Heart right ventricle (tissue), 16 donors: ENCODE results near the gene NEK11. TPM values are rescaled to one million over a fixed set of nuclear protein-coding genes. Genes with fewer than 3 reads are reported as not detected.

Source experiments
- ATAC-seq, 8 donors: fragments of 200-7000 bp; cut with Tn5 transposase; one replicate each; pipeline ENCODE4 v1.9.1; 2020; ENCODE audit warnings: mild to moderate bottlenecking in 8 of 8, moderate library complexity in 8 of 8, moderate number of reproducible peaks in 1 of 8
- DNase-seq, 2 donors: peaks; one replicate each; pipeline ENCODE4 v3.0.0-alpha.2; 2020
- H3K27ac ChIP-seq, 10 donors: fragments of 200-600 bp; sonication (generic) in 2 of 10; one replicate each; pipeline versions ENCODE4 v1.5.0 to v1.8.0; 2020 to 2022; ENCODE audit warnings: mild to moderate bottlenecking in 3 of 10
- H3K27me3 ChIP-seq, 7 donors: fragments of 200-600 bp; one replicate each; pipeline ENCODE4 v1.8.0; 2021 to 2022; ENCODE audit warnings: mild to moderate bottlenecking in 2 of 7
- H3K36me3 ChIP-seq, 9 donors: fragments of 200-600 bp; sonication (generic) in 1 of 9; one replicate each; pipeline versions ENCODE4 v1.5.0 to v1.8.0; 2020 to 2022; ENCODE audit warnings: mild to moderate bottlenecking in 2 of 9
- H3K4me1 ChIP-seq, 9 donors: fragments of 200-600 bp; sonication (generic) in 1 of 9; one replicate each; pipeline versions ENCODE4 v1.5.0 to v1.8.0; 2020 to 2022; ENCODE audit warnings: mild to moderate bottlenecking in 4 of 9
- H3K4me3 ChIP-seq, 10 donors: fragments of 200-600 bp; sonication (generic) in 2 of 10; one replicate each; pipeline versions ENCODE4 v1.5.0 to v1.8.0; 2020 to 2022; ENCODE audit warnings: mild to moderate bottlenecking in 7 of 10, moderate library complexity in 2 of 10
- H3K9me3 ChIP-seq, 11 donors: fragments of 200-600 bp in 10 of 11; sonication (generic) in 2 of 11; one replicate each; pipeline versions ENCODE4 v1.5.0 to v1.8.0; 2013 to 2022; ENCODE audit warnings: mild to moderate bottlenecking in 2 of 11, control low read depth in 1 of 11, moderate library complexity in 1 of 11
- CTCF ChIP-seq, 9 donors: fragments of 200-600 bp; sonication (generic) in 2 of 9; IDR thresholded peaks; one replicate each; pipeline versions ENCODE4 v1.5.0 to v1.8.0; 2021 to 2022; ENCODE audit warnings: antibody characterized with exemption in 9 of 9, mild to moderate bottlenecking in 5 of 9, moderate library complexity in 1 of 9
- WGBS, 2 donors: extraction: QIAGEN DNeasy Blood & Tissue Kit; methylation state at CpG; one replicate each; pipeline ENCODE4 v1.1.7; 2013; ENCODE audit warnings: inconsistent platforms in 1 of 2; 5-methylcytosine and 5-hydroxymethylcytosine counted together
- intact Hi-C, 10 donors: fragments of 100-400 bp; cut with DNase I; formaldehyde crosslinking; loops; one replicate each; pipeline versions ENCODE4 v1.11.1 to v1.14.2; 2022
- polyA plus RNA-seq, 2 donors: library from polyadenylated mRNA; stranded (reverse); fragments of 200-250 nt; gene quantifications; one replicate each; pipeline ENCODE4 v1.2.3, GENCODE V29; 2013
- total RNA-seq, 10 donors: library from RNA; stranded (reverse); fragmentation: NEBNext Ultra II Directional in 3 of 10; extraction: Animal tissue kit (Norgen Biotek cat#: 25700) in 3 of 10; gene quantifications; one replicate each; pipeline versions ENCODE4 v1.2.1 to v1.2.4, GENCODE V29; 2021 to 2023
- donor health status: Arrhythmogenic right ventricular cardiomyopathy.
- donor health status: ischemic (EF 13 %, LVEDD 7.1; RV severe dilation, severe dysfunction).
- donor health status: healthy with polysubstance abuse.
- donor health status: DM: no; HTN: yes; CAD: no.
- donor health status: DM: no; HTN: no; CAD: no.
- donor health status: ischemic (EF 25% LVEDD 6.9; RV normal size, moderate dysfunction).
- donor health status: ischemic (EF 25% LVEDD 5.7; RV mildly dilated, moderate dysfunction).
- donor health status: healthy.
- donor health status: DM: yes; HTN: yes; CAD: no.
- donor health status: Ischemic cardiomyopathy.
- donor health status: ischemic (EF 35%, LVEDD 5.7; RV mildly dilated, moderate dysfunction).
- donor health status: nonischemic (EF 11% LVEDD 7.7; RV severe dilation, severe dysfunction).
- donor health status: DM: yes; HTN: yes; CAD: no.
- donor health status: PGD.
- donor health status: ischemic (EF 29% LVEDD 5.4; RV normal size, mild dysfunction).
- donor health status: nonischemic (EF 23%, LVEDD 6.1; RV moderate dilation, normal function).

The NEK11 gene
- total and polyA plus RNA-seq, 12 donors: 0.88 to 3.7 (median 1.9) TPM

GRCh38 chr3:131323014-131323413, 296.3 kb downstream of the NEK11 start:
- Histone ChIP-seq H3K27ac (no peak overlapping the region), H3K27me3 (no peaks in the 10 kb centered on the region), H3K36me3 (peaks cover 0 to 5% (median 0%) of the 10 kb centered on the region in 9 donors), H3K4me1 (peaks cover 0 to 8% (median 0%) of the 10 kb centered on the region in 9 donors), H3K9me3 (no peaks in the 10 kb centered on the region), H3K4me3 (no peak overlapping the region)
- intact Hi-C loops: no loop called here
- WGBS, 2 donors: 87% methylated on average over 3 of the region's 3 CpGs
- DNase-seq (no peak), ATAC-seq (no peak)
- no peak for TF ChIP-seq CTCF (IDR thresholded peaks at IDR 0.05)

GRCh38 chr3:131323792-131324191, 297.1 kb downstream of the NEK11 start:
- no peaks in the 10 kb centered on the region for H3K27me3 ChIP-seq
- peaks cover 0 to 5% (median 0%) of the 10 kb centered on the region in 9 donors for H3K36me3 ChIP-seq
- DNase-seq (no peak), ATAC-seq (no peak)
- no peaks in the 10 kb centered on the region for H3K9me3 ChIP-seq
- intact Hi-C loops: no loop called here
- TF ChIP-seq CTCF (IDR thresholded peaks at IDR 0.05): no peak
- 94 to 95% methylated on average over 2 of the region's 2 CpGs for WGBS, 2 donors
- H3K27ac ChIP-seq: no peak overlapping the region
- peaks cover 0 to 8% (median 0%) of the 10 kb centered on the region in 9 donors for H3K4me1 ChIP-seq
- H3K4me3 ChIP-seq: no peak overlapping the region

- DNase-seq (no peak), ATAC-seq (no peak)
- Histone ChIP-seq H3K36me3 (peaks cover 0 to 5% (median 0%) of the 10 kb centered on the region in 9 donors), H3K4me1 (peaks cover 0 to 8% (median 0%) of the 10 kb centered on the region in 9 donors), H3K9me3 (no peaks in the 10 kb centered on the region), H3K27ac (no peak overlapping the region), H3K4me3 (no peak overlapping the region), H3K27me3 (no peaks in the 10 kb centered on the region)
- intact Hi-C loops: no loop called here
- TF ChIP-seq CTCF (IDR thresholded peaks at IDR 0.05): no peak
Observed at GRCh38 chr3:131324923-131325322, 298.2 kb downstream of the NEK11 start.

GRCh38 chr3:131326307-131326706, 299.6 kb downstream of the NEK11 start:
- Histone ChIP-seq H3K27me3 (no peaks in the 10 kb centered on the region), H3K4me1 (peaks cover 0 to 8% (median 0%) of the 10 kb centered on the region in 9 donors), H3K27ac (no peak overlapping the region), H3K36me3 (peaks cover 0 to 5% (median 0%) of the 10 kb centered on the region in 9 donors), H3K9me3 (no peaks in the 10 kb centered on the region), H3K4me3 (no peak overlapping the region)
- 92 to 98% methylated on average over 1 of the region's 1 CpG for WGBS, 2 donors
- ATAC-seq (no peak), DNase-seq (no peak)
- intact Hi-C loops: no loop called here
- no peak for TF ChIP-seq CTCF (IDR thresholded peaks at IDR 0.05)
